Measurements from ENCODE around the gene MAGEA4.

MAGEA4 gene

DNA sequence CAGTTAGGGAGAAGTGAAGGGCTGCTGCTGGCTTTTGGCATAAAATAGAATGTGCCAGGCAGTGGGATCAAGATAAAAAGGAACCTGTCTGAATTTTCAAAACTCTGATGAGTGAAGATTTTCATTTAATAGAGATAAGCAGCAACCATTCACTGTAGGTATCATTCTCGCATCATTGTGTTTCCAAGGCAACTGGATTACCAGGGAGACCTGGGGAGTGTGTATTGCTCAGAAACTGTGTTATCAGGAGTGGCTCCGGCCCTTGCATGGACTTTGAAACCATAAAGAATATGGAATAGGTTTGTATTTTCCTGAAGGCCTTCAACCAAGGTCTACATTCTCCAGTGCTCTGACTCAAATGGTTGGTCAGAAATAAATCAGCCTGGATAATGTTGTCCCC lies 23.3 kb upstream of the MAGEA4 start:
- H3K23ac ChIP-seq (ENCODE audit: low read length in 2 of 2): no peak overlapping the region
- H3K36me3 ChIP-seq (ENCODE audit: control insufficient read depth in 1 of 2, insufficient read depth in 2 of 2, low read depth in 1 of 2, low read length in 2 of 2): no peaks in the 10 kb centered on the region
- H3K79me1 ChIP-seq (replicated peaks; ENCODE audit: low read length, poor library complexity, severe bottlenecking): no peaks in the 10 kb centered on the region
- no peak overlapping the region for H3K18ac ChIP-seq (ENCODE audit: low read depth in 1 of 2, low read length in 2 of 2)
- H2BK12ac ChIP-seq (ENCODE audit: low read length in 2 of 2): no peak overlapping the region
- no peak overlapping the region for H3K4me3 ChIP-seq (ENCODE audit: insufficient read depth in 1 of 2, low read depth in 1 of 2, low read length in 2 of 2)
- no peak overlapping the region for H3K27ac ChIP-seq (ENCODE audit: low read length, poor library complexity, severe bottlenecking)
- H3K9me3 ChIP-seq (ENCODE audit: control insufficient read depth, low read length): peaks cover 32% of the 10 kb centered on the region
- 73% methylated on average over 1 of the region's 2 CpGs for WGBS
- no peaks in the 10 kb centered on the region for H3K4me1 ChIP-seq (ENCODE audit: control insufficient read depth, insufficient read depth, low read depth, low read length)
- no peak for DNase-seq
- H2AK5ac ChIP-seq (ENCODE audit: low read length, severe bottlenecking): no peak overlapping the region
- no peak overlapping the region for H3K14ac ChIP-seq (ENCODE audit: low read length in 2 of 2)
- H2AFZ ChIP-seq (ENCODE audit: low read depth, low read length): no peak overlapping the region
- H3K4me2 ChIP-seq (ENCODE audit: low read length, poor library complexity, severe bottlenecking): no peak overlapping the region
- H2BK5ac ChIP-seq (ENCODE audit: low read depth, low read length, poor library complexity, severe bottlenecking): no peak overlapping the region
- no peak overlapping the region for H2BK15ac ChIP-seq (ENCODE audit: low read depth, poor library complexity, severe bottlenecking)
- H4K91ac ChIP-seq (ENCODE audit: low read length): no peak overlapping the region
- no peak overlapping the region for H3K9ac ChIP-seq (ENCODE audit: low read length)
- no peak overlapping the region for H3K4ac ChIP-seq (ENCODE audit: low read depth in 1 of 2, low read length in 2 of 2)
- peaks cover 0 to 14% of the 10 kb centered on the region in 2 experiments for H3K27me3 ChIP-seq (ENCODE audit: control insufficient read depth in 1 of 2, insufficient read depth in 1 of 2, low read length in 2 of 2)
- H2BK120ac ChIP-seq (ENCODE audit: low read depth, low read length): no peak overlapping the region
- no peak overlapping the region for H4K8ac ChIP-seq (ENCODE audit: low read length)

DNA sequence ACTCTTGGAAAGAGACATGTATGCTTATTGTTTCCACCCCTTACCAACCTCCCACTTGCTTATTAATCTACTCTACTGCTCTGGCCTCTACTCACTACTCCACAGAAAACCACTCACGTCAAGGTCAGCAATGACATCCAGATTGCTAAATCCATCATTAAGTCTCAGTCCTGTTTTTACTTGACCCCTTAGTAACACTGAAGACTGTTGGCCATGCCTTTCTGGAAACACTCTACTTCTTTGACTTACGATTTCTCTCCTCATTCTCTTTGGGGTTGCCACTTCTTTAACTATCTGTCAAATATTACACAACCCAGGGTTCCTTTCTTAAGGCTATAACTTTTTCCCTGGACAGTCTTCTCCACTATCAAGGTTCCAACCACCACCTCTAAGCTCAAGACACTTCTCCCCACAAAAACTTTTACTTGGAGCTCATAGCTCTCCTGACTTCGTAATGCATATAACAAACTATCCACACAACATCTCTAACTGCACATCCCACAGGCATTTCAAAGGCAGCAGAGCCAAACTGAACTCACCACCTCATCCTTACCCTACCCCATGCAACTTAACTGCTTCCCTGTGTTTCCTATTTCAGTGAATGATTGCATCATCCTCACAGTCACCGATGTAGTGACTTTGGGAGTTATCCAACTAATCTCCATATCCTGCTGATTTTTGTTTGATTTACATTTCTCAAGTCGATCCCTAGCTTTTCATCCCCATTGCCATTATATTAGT lies 15.8 kb upstream of the MAGEA4 start:
- Histone ChIP-seq H3K4me1 (ENCODE audit: control insufficient read depth, insufficient read depth, low read depth, low read length) (no peaks in the 10 kb centered on the region), H2AFZ (ENCODE audit: low read depth, low read length) (no peak overlapping the region), H4K91ac (ENCODE audit: low read length) (no peak overlapping the region), H3K18ac (ENCODE audit: low read depth in 1 of 2, low read length in 2 of 2) (no peak overlapping the region), H3K9me3 (ENCODE audit: control insufficient read depth, low read length) (no peaks in the 10 kb centered on the region), H3K23ac (ENCODE audit: low read length in 2 of 2) (no peak overlapping the region), H3K4me3 (ENCODE audit: insufficient read depth in 1 of 2, low read depth in 1 of 2, low read length in 2 of 2) (no peak overlapping the region), H3K27me3 (ENCODE audit: control insufficient read depth in 1 of 2, insufficient read depth in 1 of 2, low read length in 2 of 2) (peaks cover 0 to 8% of the 10 kb centered on the region in 2 experiments), H2BK12ac (ENCODE audit: low read length in 2 of 2) (no peak overlapping the region), H2BK120ac (ENCODE audit: low read depth, low read length) (no peak overlapping the region), H3K14ac (ENCODE audit: low read length in 2 of 2) (no peak overlapping the region), H3K9ac (ENCODE audit: low read length) (no peak overlapping the region), H3K36me3 (ENCODE audit: control insufficient read depth in 1 of 2, insufficient read depth in 2 of 2, low read depth in 1 of 2, low read length in 2 of 2) (no peaks in the 10 kb centered on the region), H3K27ac (ENCODE audit: low read length, poor library complexity, severe bottlenecking) (no peak overlapping the region), H3K79me1 (replicated peaks; ENCODE audit: low read length, poor library complexity, severe bottlenecking) (no peaks in the 10 kb centered on the region), H2BK15ac (ENCODE audit: low read depth, poor library complexity, severe bottlenecking) (no peak overlapping the region), H2BK5ac (ENCODE audit: low read depth, low read length, poor library complexity, severe bottlenecking) (no peak overlapping the region), H3K4me2 (ENCODE audit: low read length, poor library complexity, severe bottlenecking) (no peak overlapping the region), H4K8ac (ENCODE audit: low read length) (no peak overlapping the region), H2AK5ac (ENCODE audit: low read length, severe bottlenecking) (no peak overlapping the region), H3K4ac (ENCODE audit: low read depth in 1 of 2, low read length in 2 of 2) (no peak overlapping the region)
- whole genome bisulfite sequencing: 79% methylated on average over 4 of the region's 5 CpGs
- no peak for DNase-seq

DNA sequence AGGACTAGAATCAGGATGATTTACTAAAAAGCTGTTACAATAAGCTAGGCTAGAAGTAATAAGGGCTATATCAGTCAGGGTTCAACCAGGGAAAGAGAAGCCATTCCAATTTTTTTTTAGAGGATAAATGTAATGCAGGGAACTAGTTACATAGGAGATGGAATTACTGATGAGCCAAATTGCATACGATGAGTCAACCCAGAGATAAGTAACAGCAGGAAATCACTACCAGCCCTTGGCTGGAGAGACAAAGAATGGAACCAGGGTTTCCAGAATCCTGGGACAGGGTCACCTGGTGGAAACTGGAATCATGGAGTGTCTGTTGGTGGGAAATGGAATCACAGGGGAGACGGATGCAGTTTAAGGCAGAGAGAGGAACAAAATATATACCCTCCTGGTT lies 13.1 kb upstream of the MAGEA4 start:
- Histone ChIP-seq H2BK120ac (ENCODE audit: low read depth, low read length) (no peak overlapping the region), H3K79me1 (replicated peaks; ENCODE audit: low read length, poor library complexity, severe bottlenecking) (no peaks in the 10 kb centered on the region), H3K18ac (ENCODE audit: low read depth in 1 of 2, low read length in 2 of 2) (no peak overlapping the region), H3K4ac (ENCODE audit: low read depth in 1 of 2, low read length in 2 of 2) (no peak overlapping the region), H3K23ac (ENCODE audit: low read length in 2 of 2) (no peak overlapping the region), H2BK12ac (ENCODE audit: low read length in 2 of 2) (no peak overlapping the region), H3K36me3 (ENCODE audit: control insufficient read depth in 1 of 2, insufficient read depth in 2 of 2, low read depth in 1 of 2, low read length in 2 of 2) (no peaks in the 10 kb centered on the region), H4K8ac (ENCODE audit: low read length) (no peak overlapping the region), H2BK15ac (ENCODE audit: low read depth, poor library complexity, severe bottlenecking) (no peak overlapping the region), H3K27me3 (ENCODE audit: control insufficient read depth in 1 of 2, insufficient read depth in 1 of 2, low read length in 2 of 2) (no peaks in the 10 kb centered on the region), H4K91ac (ENCODE audit: low read length) (no peak overlapping the region), H3K4me2 (ENCODE audit: low read length, poor library complexity, severe bottlenecking) (no peak overlapping the region), H2BK5ac (ENCODE audit: low read depth, low read length, poor library complexity, severe bottlenecking) (no peak overlapping the region), H3K27ac (ENCODE audit: low read length, poor library complexity, severe bottlenecking) (no peak overlapping the region), H2AK5ac (ENCODE audit: low read length, severe bottlenecking) (no peak overlapping the region), H3K4me3 (ENCODE audit: insufficient read depth in 1 of 2, low read depth in 1 of 2, low read length in 2 of 2) (no peak overlapping the region), H3K14ac (ENCODE audit: low read length in 2 of 2) (no peak overlapping the region), H2AFZ (ENCODE audit: low read depth, low read length) (no peak overlapping the region), H3K4me1 (ENCODE audit: control insufficient read depth, insufficient read depth, low read depth, low read length) (peaks cover 1% of the 10 kb centered on the region), H3K9ac (ENCODE audit: low read length) (no peak overlapping the region), H3K9me3 (ENCODE audit: control insufficient read depth, low read length) (peaks cover 4% of the 10 kb centered on the region)
- WGBS: 70% methylated on average over 1 of the region's 2 CpGs
- DNase-seq: no peak

DNA sequence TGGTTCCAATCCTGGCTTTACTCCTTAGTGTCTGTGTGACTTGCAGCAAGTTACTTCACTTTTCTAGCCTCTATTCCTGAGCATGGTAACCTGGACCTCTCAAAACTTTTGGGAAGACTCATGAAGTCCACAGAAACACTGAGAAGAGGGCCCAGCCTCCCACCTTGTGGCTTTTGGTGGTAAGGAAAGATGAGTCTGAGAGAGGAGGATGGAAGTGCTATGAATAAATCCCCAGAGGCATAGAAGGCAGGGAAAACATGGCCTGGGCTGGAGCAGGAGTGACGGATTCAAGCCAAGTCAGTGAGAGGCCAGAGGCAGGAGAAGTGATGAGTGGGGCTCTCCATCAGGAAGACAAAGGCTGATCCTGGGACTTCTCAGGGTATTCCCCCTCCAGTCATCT lies 10.9 kb upstream of the MAGEA4 start:
- WGBS: 81% methylated on average over 1 of the region's 1 CpG
- H2BK12ac ChIP-seq (ENCODE audit: low read length in 2 of 2): no peak overlapping the region
- H3K23ac ChIP-seq (ENCODE audit: low read length in 2 of 2): no peak overlapping the region
- no peaks in the 10 kb centered on the region for H3K36me3 ChIP-seq (ENCODE audit: control insufficient read depth in 1 of 2, insufficient read depth in 2 of 2, low read depth in 1 of 2, low read length in 2 of 2)
- no peaks in the 10 kb centered on the region for H3K27me3 ChIP-seq (ENCODE audit: control insufficient read depth in 1 of 2, insufficient read depth in 1 of 2, low read length in 2 of 2)
- no peak overlapping the region for H3K27ac ChIP-seq (ENCODE audit: low read length, poor library complexity, severe bottlenecking)
- H3K9ac ChIP-seq (ENCODE audit: low read length): no peak overlapping the region
- peaks cover 4% of the 10 kb centered on the region for H3K9me3 ChIP-seq (ENCODE audit: control insufficient read depth, low read length)
- no peak overlapping the region for H3K4ac ChIP-seq (ENCODE audit: low read depth in 1 of 2, low read length in 2 of 2)
- H3K4me2 ChIP-seq (ENCODE audit: low read length, poor library complexity, severe bottlenecking): no peak overlapping the region
- no peak overlapping the region for H2BK15ac ChIP-seq (ENCODE audit: low read depth, poor library complexity, severe bottlenecking)
- no peak overlapping the region for H4K91ac ChIP-seq (ENCODE audit: low read length)
- no peak overlapping the region for H3K14ac ChIP-seq (ENCODE audit: low read length in 2 of 2)
- DNase-seq: no peak
- H2AFZ ChIP-seq (ENCODE audit: low read depth, low read length): no peak overlapping the region
- H4K8ac ChIP-seq (ENCODE audit: low read length): no peak overlapping the region
- H3K79me1 ChIP-seq (replicated peaks; ENCODE audit: low read length, poor library complexity, severe bottlenecking): no peaks in the 10 kb centered on the region
- no peak overlapping the region for H3K18ac ChIP-seq (ENCODE audit: low read depth in 1 of 2, low read length in 2 of 2)
- no peak overlapping the region for H3K4me3 ChIP-seq (ENCODE audit: insufficient read depth in 1 of 2, low read depth in 1 of 2, low read length in 2 of 2)
- H2BK5ac ChIP-seq (ENCODE audit: low read depth, low read length, poor library complexity, severe bottlenecking): no peak overlapping the region
- peaks cover 1% of the 10 kb centered on the region for H3K4me1 ChIP-seq (ENCODE audit: control insufficient read depth, insufficient read depth, low read depth, low read length)
- H2AK5ac ChIP-seq (ENCODE audit: low read length, severe bottlenecking): no peak overlapping the region
- H2BK120ac ChIP-seq (ENCODE audit: low read depth, low read length): no peak overlapping the region
